Stomach (tissue), 4 donors: ENCODE results near the gene RPRD1A.

Source experiments
- POLR2A ChIP-seq, 4 donors: fragments of 450-650 bp; IDR thresholded peaks; one replicate each; pipeline ENCODE4 v1.6.1; 2016; ENCODE audit warnings: antibody characterized with exemption in 4 of 4, control low read depth in 2 of 4, mild to moderate bottlenecking in 1 of 4, moderate library complexity in 1 of 4
- TF ChIP-seq, protein P1 (sequence below), 7 experiments: fragments of 450-650 bp in 4 of 7; fragments of 200-600 bp in 3 of 7; sonication (generic) in 3 of 7; IDR thresholded peaks; one replicate each; pipeline ENCODE4 v1.5.1; 2016 to 2019; ENCODE audit warnings: antibody characterized with exemption in 7 of 7, control low read depth in 2 of 7, mild to moderate bottlenecking in 1 of 7

GRCh38 chr18:35983147-35983546, 84.2 kb downstream of the RPRD1A start:
- TF ChIP-seq, protein P1, sequence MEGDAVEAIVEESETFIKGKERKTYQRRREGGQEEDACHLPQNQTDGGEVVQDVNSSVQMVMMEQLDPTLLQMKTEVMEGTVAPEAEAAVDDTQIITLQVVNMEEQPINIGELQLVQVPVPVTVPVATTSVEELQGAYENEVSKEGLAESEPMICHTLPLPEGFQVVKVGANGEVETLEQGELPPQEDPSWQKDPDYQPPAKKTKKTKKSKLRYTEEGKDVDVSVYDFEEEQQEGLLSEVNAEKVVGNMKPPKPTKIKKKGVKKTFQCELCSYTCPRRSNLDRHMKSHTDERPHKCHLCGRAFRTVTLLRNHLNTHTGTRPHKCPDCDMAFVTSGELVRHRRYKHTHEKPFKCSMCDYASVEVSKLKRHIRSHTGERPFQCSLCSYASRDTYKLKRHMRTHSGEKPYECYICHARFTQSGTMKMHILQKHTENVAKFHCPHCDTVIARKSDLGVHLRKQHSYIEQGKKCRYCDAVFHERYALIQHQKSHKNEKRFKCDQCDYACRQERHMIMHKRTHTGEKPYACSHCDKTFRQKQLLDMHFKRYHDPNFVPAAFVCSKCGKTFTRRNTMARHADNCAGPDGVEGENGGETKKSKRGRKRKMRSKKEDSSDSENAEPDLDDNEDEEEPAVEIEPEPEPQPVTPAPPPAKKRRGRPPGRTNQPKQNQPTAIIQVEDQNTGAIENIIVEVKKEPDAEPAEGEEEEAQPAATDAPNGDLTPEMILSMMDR (IDR thresholded peaks at IDR 0.05) = no peak
- no peak for TF ChIP-seq POLR2A (IDR thresholded peaks at IDR 0.05)
